ENCODE results near the gene SLC25A6. TPM values are rescaled to one million over a fixed set of nuclear protein-coding genes. Genes with fewer than 3 reads are reported as not detected.
A peak's percentile ranks its signal among the peaks of the same experiment; 100 is the strongest.

SLC25A6 gene
- total RNA-seq, 6 experiments from 2014 or later: 44.3 to 87.8 (median 57.0) TPM

DNA sequence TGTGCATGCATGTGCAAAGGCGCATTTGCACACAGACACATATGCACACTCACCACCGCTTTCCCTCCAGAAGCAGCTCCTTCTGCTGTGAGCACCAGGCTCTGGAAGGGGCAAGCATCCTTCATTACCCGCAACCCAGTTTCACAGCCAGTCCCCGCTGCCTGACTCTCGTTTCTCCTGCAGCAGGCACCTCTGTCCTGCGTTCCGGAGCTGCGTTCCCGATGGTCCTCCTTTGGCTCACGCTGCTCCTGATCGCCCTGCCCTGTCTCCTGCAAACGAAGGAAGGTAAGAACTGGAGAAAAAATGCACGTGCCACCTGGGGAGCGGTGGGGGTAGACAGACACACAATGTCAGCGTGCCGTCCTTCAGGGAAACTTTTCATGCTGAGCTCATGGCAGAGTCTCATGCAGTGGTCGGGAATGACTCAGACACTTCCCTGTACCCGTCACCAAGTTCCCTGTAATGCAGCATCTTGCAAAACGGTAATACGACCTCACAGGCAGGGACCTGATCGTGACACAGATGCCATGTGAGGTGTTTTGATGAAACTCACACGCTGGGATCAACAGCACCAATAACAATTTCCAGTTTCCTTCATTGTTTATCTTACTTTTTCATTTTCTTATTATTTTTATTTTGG is 50.2 kb downstream of the SLC25A6 start:
- no peaks in the 10 kb centered on the region for H3K27me3 ChIP-seq
- no peak overlapping the region for H3K4me3 ChIP-seq
- H3K27ac ChIP-seq: no peak overlapping the region
- DNase-seq (no peak), ATAC-seq (no peak)
- H3K4me1 ChIP-seq: no peaks in the 10 kb centered on the region
- TF ChIP-seq, protein P1, sequence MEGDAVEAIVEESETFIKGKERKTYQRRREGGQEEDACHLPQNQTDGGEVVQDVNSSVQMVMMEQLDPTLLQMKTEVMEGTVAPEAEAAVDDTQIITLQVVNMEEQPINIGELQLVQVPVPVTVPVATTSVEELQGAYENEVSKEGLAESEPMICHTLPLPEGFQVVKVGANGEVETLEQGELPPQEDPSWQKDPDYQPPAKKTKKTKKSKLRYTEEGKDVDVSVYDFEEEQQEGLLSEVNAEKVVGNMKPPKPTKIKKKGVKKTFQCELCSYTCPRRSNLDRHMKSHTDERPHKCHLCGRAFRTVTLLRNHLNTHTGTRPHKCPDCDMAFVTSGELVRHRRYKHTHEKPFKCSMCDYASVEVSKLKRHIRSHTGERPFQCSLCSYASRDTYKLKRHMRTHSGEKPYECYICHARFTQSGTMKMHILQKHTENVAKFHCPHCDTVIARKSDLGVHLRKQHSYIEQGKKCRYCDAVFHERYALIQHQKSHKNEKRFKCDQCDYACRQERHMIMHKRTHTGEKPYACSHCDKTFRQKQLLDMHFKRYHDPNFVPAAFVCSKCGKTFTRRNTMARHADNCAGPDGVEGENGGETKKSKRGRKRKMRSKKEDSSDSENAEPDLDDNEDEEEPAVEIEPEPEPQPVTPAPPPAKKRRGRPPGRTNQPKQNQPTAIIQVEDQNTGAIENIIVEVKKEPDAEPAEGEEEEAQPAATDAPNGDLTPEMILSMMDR (IDR thresholded peaks at IDR 0.05): no peak
- TF ChIP-seq POLR2A (IDR thresholded peaks at IDR 0.05): no peak
- 69% methylated on average over 14 of the region's 22 CpGs for WGBS (ENCODE audit: insufficient coverage, low coverage, low lambda C conversion rate, missing lambda C conversion rate)
- no peaks in the 10 kb centered on the region for H3K9me3 ChIP-seq
- H3K36me3 ChIP-seq: no peaks in the 10 kb centered on the region
- intact Hi-C loops (cut with DNase I): no loop called here

DNA sequence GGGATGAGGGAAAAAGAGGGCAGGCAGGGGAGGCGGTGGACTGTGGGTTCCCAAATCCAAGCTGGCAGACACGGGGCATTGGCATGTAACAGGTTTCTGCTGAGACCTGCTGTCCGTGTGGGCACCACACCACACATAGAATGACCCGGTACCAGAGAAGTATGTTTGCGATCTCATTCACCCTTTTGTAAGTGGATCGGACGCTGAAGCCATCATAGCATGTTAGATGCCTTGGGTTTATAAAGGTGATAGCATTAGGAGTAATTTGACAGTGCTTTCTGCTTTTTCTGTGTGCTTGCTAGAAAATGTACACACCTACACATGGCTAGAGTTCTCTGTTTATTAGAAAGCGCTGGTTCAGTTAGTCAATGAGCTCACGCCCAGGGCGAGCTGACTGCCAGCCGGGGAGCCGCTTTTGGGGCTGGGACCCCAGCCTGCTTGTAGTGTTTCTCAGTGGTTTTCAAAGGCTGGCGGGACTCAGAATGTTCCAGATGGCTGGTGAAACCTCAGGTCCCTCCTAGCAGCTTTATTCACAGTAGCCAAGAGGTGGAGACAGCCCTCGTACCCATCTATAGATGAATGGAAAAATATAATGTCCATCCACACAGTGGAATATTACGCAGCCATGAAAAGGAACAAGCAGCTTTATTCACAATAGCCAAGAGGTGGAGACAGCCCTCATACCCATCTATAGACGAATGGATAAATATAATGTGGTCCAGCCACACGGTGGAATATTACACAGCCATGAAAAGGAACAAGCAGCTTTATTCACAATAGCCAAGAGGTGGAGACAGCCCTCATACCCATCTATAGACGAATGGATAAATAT is 54.7 kb downstream of the SLC25A6 start:
- intact Hi-C loops (cut with DNase I): no loop called here
- WGBS (ENCODE audit: insufficient coverage, low coverage, low lambda C conversion rate, missing lambda C conversion rate): 45% methylated on average over 12 of the region's 18 CpGs
- Histone ChIP-seq H3K36me3 (no peaks in the 10 kb centered on the region), H3K27ac (peak overlapping the region in 2 of 3 donors; percentile 11 to 51), H3K27me3 (no peaks in the 10 kb centered on the region), H3K4me1 (no peaks in the 10 kb centered on the region), H3K4me3 (peak overlapping the region; percentile 11 to 29 (median 14)), H3K9me3 (no peaks in the 10 kb centered on the region)
- ATAC-seq (peak in 3 of 4 donors; percentile 4 to 21 (median 13)), DNase-seq (no peak)
- TF ChIP-seq, protein P1 (IDR thresholded peaks at IDR 0.05): no peak
- no peak for TF ChIP-seq POLR2A (IDR thresholded peaks at IDR 0.05)

DNA sequence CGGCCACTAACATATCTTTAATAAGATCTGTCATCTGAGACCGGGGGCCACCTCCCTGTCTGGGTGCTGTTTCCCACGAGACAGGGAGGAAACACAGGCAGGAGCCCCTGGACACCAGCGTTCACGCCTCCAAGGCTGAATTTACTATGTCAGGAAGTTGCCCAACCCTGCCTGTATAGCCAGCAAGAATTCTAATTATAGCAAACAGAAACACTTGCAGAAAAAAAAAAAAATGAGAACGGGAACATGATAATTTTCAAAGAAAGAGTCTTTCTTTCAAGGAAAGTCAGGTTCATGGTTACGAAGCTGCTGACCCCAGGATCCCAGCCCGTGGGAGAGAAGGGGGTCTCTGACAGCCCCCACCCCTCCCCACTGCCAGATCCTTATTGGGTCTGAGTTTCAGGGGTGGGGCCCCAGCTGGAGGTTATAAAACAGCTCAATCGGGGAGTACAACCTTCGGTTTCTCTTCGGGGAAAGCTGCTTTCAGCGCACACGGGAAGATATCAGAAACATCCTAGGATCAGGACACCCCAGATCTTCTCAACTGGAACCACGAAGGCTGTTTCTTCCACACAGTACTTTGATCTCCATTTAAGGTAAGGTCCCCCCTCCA is 55.5 kb downstream of the SLC25A6 start, which contains the start of gene IL3RA:
TSS of gene IL3RA (plus strand) at position 455 of the 613 bp plus-strand sequence. CDS start 4,981 bp downstream, outside the sequence.
- no peaks in the 10 kb centered on the region for H3K36me3 ChIP-seq
- H3K27me3 ChIP-seq: no peaks in the 10 kb centered on the region
- 14% methylated on average over 13 of the region's 14 CpGs for WGBS (ENCODE audit: insufficient coverage, low coverage, low lambda C conversion rate, missing lambda C conversion rate)
- no peaks in the 10 kb centered on the region for H3K4me1 ChIP-seq
- peak in 1 of 3 donors; percentile 52 for DNase-seq
- H3K4me3 ChIP-seq: peak within 1 kb of the TSS; percentile 11 to 29 (median 14)
- peak within 1 kb of the TSS in 2 of 3 donors; percentile 11 to 51 for H3K27ac ChIP-seq
- TF ChIP-seq, protein P1 (IDR thresholded peaks at IDR 0.05): no peak
- no peak for TF ChIP-seq POLR2A (IDR thresholded peaks at IDR 0.05)
- ATAC-seq: peak; percentile 48 to 76 (median 69)
- H3K9me3 ChIP-seq: no peaks in the 10 kb centered on the region
- intact Hi-C loops (cut with DNase I): no loop called here

Other genes with a start within 250 kb of the SLC25A6 start
- under 1 TPM in 1 of 6 experiments, not detected in 5; 0.55 TPM for gene CRLF2, start 179.5 kb downstream of the SLC25A6 start, total RNA-seq
- 1 to 10 TPM; 1.4 to 4.0 (median 2.5) TPM for gene CSF2RA, start 123.3 kb downstream of the SLC25A6 start, total RNA-seq
- 1 to 10 TPM in 1 of 6 experiments, under 1 TPM in 5; 0.42 to 1.7 (median 0.69) TPM for gene IL3RA, start 55.3 kb downstream of the SLC25A6 start, total RNA-seq
- gene ASMTL, start 60.8 kb upstream of the SLC25A6 start, total RNA-seq: 10 to 100 TPM; 12.5 to 27.3 (median 18.6) TPM
- gene P2RY8, start 145.1 kb upstream of the SLC25A6 start, total RNA-seq: under 1 TPM; 0.37 to 0.87 (median 0.73) TPM
- 10 to 100 TPM; 15.1 to 33.2 (median 24.0) TPM for gene AKAP17A, start 199.5 kb upstream of the SLC25A6 start, total RNA-seq
- gene ASMT, start 222.9 kb upstream of the SLC25A6 start, total RNA-seq: under 1 TPM in 1 of 6 experiments, not detected in 5; 0.13 TPM

Data from right lobe of liver (tissue), 6 donors.